HG03108 (cell line): Measurements from ENCODE around the gene PITPNM1.
A peak's percentile ranks its signal among the peaks of the same experiment; 100 is the strongest.
"Not testable (repeated sequence)": the region's sequence is repeated elsewhere in the genome, so short reads cannot be mapped to it uniquely, and the experiment has no call there.

Source experiments
- ATAC-seq: cut with Tn5 transposase; IDR thresholded peaks from one replicate; pipeline ENCODE4 v1.9.1; 2021; ENCODE audit warnings: moderate library complexity; ENCODE audit not compliant: unreplicated experiment

Gene PITPNM1

DNA sequence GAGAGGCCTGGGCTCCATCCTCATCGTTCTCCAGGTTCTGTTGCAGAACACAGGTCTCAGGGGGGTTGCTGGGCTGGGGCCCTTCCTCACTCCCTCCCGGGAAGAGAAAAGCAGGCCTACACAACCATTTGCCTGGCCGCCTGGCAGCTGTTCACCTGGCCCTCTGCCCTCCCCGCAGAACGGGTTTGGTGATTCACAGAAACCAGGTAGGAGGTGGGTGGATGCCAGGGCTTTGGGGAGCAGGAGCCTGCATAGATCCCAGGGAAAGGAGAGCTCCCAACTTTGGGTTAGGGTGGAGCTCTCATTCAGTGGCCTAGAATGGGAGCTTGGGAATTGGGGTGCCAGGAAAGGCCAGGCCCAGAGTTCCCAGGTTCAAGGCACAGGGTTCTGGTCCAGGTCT, 37.1 kb downstream of the PITPNM1 start:
- no peak for ATAC-seq

DNA sequence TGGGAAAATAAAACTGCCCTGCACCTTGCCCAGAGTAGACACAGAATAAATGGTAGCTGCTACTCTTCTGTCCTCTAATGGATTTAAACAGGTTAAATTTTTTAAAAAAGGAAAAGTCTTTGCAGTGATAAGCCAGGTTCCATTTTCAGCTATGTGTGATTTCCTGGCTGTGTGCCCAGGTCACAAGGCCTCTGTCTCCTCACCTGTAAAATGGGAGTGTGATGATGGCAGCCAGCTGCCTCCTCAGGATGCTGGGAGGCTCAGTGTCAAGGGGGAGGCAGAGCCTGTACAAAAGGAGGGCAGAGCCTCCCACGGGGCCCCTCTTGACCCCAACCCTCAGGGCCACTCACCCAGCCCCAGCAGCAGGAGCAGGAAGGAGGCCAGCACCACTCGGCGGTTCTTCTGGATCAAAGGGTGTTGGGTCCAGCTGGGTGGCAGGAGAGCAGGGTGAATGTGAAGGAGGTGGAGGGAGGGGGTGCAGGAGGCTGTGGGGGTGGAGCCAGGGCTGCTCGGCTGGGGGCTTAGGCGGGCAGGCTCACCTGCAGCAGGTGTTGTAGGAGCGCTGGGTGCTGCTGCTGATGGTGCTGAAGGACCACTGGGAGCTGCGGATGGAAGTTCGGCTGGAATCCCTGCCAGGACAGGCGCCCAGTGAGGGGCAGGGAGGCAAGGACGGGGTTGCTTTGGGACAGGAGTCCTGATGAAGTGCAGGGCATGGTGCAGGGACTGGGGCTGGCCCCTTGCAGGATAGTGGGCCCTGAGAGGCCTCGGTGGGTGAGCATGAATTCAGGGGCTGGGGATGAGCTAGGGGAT, 38.0 kb downstream of the PITPNM1 start:
- ATAC-seq, result no peak

DNA sequence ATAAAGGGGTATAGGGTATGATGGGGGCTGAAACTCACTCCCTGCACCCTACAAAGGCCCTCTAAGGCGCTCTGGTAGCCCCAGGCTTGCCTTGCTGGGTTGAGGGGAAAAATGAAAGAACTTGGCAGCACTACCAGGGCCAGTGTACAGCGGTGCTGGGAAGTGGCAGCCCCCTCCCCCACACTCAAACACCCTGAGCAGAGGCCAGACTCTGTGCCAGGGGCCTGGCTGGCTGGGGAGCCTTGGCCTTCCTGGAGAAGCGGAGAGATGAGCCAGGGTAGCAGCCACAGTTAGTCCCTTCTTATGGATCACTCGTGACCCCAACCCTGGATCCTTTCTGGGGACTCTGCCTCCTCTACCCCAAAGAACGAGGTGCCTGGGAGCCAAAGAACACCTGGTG, 38.8 kb downstream of the PITPNM1 start:
- no peak for ATAC-seq

DNA sequence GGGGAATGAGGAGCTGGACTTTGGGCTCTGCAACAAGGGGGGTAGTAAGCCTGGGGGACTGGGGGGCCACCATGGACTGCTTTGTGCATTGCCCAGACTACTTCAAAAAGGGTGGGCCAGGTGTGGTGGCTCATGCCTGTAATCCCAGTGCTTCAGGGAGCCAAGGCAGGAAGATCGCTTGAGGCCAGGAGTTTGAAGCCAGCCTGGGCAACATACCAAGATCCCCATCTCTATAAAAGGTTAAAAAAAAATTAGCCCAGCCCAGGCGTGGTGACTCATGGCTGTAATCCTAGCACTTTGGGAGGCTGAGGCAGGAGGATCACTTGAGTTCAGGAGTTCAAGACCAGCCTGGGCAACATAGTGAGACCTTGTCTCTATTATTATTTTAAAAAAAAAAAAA, 39.6 kb downstream of the PITPNM1 start:
- ATAC-seq, result not testable (repeated sequence)

DNA sequence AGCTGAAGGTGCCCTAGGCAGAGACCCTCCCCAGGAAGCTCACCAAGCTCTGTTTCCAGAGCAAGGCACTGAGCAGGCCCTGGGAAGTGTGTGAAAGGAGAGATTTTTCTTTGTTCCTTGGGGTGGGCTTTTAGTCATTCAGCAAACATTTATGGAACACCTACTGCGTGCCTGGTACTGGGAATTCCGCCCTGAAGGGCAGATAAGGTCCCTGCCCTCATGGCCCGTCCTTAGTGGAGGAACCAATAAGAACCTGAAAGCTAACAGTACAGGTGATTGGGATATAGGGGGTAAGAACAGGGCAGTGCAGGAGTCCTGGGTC, 40.0 kb downstream of the PITPNM1 start:
- ATAC-seq, result no peak

DNA sequence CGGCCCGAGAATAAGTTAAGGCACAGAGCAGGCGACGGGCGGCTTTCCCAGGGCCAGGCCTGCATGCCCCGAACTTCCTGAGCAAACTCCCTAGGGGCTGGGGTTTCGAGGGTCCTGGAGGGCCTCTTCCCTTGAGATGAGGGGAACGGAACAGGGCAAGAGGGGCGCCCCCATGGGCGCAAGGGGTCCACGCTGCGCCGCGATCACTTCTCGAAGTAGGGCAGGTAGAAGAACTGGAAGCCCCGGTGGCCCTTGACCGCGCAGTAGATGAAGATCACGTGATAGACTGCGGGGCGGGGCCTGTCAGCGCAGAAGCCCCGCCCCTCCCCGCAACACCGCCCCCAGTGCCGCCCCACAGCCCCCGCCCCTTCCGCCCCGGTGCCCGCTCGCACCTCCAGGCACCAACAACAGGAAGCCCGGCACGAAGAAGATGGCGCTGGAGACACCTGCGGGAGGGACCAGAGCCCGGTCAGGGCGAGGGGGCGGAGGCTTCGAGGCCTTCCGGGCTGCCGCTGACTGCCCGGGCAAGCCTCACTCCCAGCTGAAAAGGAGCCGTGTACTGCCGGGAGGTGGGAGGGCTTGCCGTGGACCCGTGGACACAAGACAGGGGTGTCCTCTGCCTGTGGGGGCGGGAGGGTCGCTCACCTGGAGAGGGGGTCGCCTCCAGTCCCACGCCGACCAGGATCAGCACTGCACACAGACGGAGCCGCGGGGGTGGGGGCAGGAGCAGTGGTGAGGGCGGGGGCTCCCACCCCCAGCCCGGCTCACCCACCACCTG, 40.6 kb downstream of the PITPNM1 start:
- peak; percentile 53 for ATAC-seq

DNA sequence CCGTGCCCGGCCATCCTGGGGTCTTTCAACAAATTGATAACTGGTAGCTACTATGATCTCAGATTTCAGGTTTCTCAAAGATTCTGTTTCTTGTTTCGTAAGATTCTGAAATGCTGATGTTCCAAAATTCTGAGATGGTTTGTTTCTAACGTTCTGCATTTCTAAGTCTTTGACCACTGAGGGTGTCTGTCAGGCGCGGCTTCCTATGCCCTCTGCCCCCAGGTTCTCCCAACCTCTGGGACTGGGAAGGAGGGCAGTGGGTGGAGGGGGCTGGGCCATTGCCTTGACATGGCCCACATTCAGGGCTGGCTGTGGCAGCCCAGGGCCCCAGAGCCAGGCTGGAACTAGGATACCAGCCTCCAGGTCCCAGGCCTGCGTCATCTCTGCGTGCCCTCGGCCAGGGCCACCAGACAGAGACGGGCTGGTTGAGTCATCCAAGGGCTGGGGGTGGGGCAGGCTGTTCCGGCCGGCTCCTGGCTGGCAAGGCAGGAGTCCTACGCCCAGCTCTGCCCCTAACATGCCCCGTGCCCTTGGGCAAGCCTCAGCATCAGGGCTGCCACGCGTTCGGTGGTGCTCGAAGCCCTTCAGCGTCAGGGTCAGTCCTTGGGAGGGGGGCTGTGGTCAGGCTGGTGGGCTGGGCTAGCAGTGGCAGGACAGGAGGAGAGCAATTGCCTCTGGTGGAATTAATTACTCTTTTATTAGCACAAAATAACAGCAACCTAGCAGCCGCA, 41.3 kb downstream of the PITPNM1 start:
- ATAC-seq, result no peak

DNA sequence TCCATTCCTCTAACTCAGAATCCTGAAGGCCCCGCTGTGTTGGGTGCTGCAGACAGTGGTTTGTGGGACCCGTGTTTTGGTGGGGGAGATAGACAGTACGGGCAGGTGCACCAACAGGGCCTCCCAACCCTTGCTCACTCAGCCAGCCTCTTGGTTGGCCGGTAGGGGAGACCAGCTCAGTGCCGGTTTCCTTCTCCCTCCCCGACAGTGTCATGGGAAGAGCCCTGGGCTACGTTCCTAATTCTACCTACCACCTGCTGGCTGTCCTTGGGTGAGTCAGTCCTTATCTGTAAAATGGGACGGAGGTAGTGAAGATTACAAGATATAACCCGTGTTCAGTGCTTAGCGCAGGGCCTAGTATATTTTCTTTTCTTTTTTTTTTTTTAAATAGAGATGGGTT, 42.0 kb downstream of the PITPNM1 start:
- no peak for ATAC-seq

DNA sequence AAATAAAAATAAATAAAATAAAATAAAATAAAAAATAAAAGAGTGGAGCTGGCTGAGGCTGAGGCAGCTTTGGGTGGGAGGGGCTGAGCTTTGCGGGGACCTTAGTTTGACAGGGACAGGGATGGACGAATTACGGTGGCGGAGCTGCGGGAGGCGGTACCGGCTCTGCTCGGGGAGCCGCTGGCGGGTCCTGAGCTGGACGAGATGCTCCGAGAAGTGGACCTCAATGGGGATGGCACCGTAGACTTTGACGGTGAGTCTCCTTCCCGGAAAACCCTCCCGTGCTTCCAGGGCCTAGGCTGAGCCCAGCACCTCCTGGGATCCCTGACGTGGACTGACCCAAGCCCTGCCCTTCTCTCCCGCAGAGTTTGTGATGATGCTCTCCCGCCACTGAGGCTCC, 46.9 kb downstream of the PITPNM1 start:
- ATAC-seq, result no peak

DNA sequence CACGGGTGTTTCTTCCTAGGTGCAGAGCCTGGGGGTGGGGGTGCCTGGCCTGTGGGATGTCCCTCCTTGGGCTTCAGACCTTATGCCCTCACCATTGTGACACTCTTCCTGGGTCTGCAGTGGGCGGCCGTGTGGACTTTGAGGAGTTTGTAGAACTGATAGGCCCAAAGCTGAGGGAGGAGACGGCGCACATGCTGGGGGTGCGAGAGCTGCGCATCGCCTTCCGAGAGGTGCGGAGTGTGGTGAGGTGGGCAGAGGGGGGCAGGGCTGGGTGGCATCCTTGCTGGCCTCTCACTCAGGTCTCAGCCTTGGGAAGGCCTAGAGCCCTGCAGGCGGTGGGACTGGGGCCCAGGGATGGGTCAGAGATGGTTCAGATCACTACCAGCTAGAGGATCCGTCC, 47.7 kb downstream of the PITPNM1 start:
- no peak for ATAC-seq

DNA sequence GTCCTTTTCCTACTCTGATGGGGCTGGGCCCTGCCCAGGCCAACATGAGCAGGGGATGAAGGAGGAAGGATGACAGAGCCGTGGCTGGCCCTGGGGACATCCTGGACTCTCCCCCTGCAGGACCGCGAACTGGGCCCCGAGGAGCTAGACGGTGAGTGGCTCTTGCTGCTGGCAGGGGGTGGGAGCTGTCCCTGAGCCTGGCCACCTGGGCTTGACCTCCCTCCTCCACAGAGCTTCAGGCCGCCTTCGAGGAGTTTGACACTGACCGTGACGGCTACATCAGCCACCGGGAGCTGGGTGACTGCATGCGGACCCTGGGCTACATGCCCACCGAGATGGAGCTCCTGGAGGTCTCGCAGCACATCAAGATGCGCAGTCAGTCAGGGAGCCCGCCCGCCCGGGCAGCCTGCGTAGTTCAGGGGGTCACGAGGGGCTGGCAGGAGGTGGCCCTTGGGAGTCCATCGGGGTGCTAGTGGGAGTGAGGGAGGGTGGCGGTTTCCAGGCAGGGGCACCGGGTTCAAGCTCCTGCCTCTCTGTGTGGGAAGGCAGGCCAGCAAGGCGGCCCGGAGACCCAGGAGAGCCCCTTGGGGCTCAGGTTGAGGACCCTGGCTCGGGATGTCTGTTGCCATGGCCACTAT, 49.0 kb downstream of the PITPNM1 start:
- no peak for ATAC-seq

DNA sequence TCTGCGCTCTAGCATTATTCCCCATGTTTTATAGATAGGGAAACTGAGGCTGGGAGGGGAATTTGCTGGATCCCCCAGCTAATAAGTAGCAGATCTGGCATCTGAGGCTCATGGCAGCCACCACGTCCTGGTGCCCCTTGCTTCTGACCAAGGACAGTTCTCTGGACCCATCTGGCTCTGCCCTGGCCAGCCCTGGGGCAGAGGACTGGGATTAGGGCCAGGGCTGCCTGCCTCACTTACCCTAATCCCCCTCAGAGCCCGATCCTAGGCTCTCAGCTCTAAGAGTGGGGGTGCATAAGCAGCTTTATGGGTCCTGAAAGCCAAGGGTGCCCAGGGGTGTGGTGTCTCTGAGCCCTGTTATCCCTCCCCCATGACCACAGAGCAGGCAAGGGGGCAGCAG, 50.1 kb downstream of the PITPNM1 start, which contains the start of gene CABP4:
CABP4 (plus strand) TSS at position 301 of the 400 bp plus-strand sequence; CDS start at position 371, 70 bp downstream.
- no peak for ATAC-seq

DNA sequence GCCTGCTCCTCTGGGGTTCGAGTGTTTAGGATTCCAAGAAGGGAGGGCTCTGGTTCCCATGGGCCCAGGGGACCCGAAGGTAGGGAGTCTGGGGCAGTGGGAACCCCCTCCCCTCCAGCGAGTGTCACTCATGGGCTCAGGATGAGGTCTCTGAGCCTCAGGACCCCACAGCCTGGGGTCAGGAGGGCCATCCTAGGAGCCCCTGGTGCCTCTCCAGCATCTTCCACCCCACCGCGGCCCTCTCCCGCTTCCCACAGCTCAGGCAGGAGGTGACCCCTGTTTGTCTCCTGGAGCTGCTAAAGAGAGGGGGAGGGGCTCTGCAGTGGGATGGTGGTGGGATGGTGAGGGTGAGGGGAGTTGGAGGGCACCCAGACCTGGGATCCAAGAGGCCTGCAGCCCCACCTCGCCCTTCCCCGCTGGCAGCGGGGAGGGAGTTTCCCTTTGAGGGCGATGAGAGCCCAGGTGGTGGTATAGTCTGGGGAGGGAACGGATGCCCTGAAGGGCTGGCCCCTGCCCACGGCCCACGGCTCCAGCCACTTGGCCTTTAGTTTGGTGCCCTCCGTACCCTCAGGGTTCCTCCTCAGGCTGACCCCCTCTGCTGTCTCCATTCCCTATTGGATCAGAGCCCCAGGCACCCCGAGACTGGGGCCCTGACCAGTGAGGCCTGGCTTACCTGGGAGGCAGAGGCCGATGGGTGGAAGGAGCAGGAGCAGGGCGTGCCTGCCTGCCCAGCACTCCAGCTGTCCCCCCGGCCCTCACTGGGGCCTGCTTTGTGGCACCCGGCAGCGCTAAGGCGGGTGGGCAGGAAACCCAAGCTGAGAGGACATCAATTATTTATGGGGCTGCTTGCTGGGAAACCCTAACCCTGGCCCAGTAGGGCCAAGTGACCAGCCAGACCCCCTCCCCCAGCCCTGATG, 51.1 kb downstream of the PITPNM1 start:
- ATAC-seq, result no peak

DNA sequence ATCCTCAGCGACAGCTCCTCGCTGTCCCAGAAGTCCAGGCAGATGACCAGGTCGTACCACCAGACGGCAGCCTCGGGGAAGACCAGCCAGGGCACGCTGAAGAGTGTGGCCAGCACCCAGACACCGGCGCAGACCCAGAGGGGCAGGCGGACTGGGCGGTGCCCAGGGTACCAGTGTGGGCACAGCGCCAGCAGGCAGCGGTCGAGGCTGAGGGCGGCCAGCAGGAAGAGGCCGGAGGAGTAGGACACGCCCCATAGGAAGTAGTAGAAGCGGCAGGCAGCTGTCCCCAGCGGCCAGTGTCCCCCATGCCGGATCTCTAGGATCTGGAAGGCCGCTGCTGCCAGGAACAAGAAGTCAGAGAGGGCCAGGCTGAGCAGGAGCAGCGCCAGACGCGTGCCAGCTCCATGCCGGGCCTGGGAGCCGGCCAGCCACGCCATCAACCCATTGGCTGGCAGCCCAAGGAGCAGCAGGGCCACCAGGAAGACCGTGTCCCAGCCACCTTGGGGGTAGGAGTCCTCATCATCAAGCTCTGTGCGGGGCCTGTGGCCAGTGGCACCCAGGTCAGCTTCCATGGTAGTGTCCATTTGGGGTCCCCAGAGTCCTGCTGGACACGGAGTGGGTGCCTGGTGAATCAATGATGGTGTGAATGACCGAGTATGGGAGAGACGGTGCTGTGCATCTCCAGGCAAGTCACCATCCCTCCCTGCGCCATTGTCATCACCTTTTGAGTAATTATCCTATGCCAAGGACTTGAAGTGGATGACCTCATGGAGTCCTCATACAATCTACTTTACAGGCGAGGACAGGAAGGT, 52.8 kb downstream of the PITPNM1 start, which contains the start of gene GPR152:
GPR152 (minus strand) TSS at position 589 of the 812 bp plus-strand sequence; CDS start at position 584, 5 bp downstream.
- no peak for ATAC-seq

DNA sequence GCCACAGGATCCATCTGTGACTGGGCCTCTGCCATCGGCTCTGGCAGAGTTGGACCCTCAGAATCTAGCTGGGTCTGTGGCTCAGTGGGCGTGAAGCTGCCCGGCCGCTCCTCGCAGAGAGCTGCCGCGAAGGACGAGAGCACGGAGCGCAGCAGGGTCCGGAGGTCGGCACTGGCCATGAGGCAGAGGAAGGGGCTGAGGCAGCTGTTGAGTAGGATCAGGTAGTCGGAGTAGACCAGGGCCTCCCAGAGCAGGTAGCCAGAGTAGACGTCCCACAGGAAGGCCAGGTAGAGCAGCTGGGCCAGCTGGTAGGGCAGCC, 53.5 kb downstream of the PITPNM1 start:
- no peak for ATAC-seq

DNA sequence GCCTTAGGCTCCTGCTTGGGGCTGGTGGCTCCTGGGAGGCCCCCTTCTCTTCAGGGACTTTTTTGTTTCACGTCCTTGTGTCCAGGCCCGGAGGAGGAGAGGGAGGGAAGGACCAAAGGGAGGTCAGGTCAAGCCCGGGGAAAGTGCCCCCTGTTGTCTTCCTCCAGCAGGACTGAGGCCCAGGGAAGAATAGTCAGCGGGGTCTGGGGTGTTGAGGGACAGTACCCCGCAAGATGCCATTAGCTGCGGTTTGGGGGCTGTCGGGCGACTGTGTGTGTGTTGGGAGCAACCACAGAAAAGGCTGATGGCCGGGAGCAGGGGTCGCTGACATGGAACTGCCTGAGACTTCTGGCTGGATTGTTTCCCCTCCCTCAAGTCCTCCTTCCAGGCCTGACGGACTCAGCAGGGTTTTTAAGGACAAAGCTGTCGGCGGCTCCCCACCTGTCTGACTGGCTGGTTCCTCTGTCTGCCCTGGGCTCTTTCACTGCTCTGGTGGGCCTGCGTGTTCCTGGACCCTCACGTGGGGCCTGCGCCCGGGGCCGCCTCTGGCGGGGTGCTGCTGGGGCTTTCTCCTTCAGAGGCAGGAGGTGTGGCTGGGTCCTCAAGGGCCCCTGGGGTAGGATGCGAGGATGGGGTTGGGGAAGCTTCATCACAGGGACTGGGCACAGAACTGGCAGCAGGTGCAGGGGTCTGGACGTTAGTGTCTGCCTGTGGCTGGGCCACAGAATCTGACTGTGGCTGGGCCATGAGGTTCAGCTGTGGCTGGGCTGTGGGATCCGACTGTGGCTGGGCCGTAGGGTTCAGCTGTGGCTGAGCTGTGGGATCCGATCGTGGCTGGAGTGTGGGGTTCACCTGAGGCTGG, 54.1 kb downstream of the PITPNM1 start:
- ATAC-seq, result no peak

DNA sequence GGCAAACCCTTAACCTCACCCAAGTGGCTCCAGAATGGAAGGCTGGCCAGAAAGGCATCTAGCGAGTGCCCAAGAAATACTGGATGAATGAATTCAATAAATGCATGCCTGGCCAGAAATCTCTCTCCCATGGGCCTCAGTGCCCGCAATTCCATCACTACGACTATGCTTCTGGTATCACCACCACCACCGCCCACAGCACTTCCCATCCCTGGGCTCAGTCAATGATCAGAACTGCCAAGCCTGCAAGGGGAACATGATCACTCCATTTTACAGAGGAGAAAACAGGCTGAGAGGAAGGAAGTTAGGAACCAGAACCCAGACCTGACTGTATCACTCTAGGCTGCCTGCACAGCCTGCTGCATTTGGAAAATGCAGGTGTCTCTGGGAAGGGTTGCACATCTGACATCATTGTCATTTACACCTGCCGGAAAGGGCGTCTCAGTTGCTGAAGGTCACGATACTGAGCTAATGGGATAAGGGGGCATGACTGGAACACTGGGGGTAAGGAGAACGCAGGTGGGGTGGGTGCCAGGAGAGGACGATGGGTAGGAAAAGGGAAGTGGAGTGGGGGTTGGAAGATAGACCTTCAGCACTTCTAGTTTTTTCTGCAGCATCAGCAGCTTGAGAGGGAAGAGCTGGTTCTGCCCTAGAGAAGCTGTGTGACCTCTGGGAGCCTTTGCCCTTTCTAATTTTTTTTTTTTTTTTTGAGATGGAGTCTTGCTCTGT, 55.9 kb downstream of the PITPNM1 start:
- no peak for ATAC-seq

DNA sequence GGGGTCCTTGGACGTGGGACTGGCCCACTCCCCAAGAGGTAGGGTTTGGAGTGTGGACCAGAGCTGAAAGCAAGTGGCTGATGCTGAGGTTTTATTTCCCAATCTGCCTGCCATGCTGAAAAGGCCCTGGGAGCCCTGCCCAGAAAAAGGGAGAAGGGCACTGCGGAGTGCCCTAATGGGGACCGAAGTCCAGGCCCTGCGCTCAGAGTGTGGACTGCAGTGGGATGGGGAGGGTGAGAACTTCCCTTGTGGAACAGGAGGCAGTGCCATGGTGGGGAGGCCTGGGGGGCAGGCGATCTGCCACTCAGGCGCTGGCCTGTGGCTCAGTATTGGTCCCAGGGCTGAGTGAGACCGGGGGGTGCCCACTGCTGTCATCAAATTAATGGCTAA, 56.9 kb downstream of the PITPNM1 start:
- no peak for ATAC-seq
